ENCODE measurements around the gene DNAAF8. TPM values are rescaled to one million over a fixed set of nuclear protein-coding genes. Genes with fewer than 3 reads are reported as not detected.

DNAAF8 gene
- total RNA-seq, 4 donors from 2014 or later: 0.44 to 1.2 (median 0.91) TPM

DNA sequence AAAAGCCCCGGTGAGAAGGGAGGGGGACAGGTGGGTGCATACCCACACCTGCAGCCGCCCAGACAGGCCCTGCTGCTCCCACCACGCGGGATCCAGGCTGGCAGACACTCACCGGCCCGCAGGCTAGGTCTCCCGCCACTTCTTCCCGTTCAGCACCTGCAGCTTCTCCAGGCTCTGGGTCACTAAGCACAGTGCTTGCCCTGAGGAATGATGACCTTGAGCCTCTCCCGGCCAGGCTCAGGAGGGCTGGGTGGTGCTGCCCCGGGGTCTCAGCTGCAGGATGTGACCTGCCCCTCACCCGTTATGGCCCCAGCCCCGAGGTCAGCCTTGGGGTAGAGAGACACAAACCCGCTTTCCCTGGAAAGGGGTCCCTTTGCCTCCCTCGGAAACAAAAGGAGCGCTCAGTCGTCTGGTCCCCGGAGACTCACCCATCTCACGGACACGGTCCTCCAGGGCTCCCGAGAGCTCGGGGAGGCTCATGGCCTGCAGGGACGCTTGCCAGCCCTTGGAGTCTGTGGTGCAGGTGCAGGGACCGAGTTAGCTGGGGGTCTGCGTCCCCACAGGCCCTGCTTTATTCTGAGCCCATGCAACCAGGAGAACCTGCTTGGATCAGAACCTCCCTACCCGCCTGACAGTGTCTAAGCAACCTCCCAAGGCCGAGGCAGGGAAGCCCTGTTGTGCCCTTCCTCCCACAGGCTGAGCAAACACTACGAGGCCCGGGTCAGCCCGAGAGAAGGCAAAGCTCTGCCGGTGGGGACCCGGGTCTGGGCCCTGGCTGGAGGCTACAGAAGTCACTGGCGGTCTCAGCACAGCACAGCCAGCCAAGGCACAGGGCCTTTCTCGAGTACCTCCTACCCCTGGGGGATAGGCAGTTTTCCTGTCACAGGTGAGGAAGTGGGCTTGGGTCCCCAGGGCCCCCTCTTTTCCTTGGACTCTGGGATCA lies 37.2 kb upstream of the DNAAF8 start:
- no peak for ATAC-seq
- TF ChIP-seq POLR2A (IDR thresholded peaks at IDR 0.05): no peak
- TF ChIP-seq, protein P1, sequence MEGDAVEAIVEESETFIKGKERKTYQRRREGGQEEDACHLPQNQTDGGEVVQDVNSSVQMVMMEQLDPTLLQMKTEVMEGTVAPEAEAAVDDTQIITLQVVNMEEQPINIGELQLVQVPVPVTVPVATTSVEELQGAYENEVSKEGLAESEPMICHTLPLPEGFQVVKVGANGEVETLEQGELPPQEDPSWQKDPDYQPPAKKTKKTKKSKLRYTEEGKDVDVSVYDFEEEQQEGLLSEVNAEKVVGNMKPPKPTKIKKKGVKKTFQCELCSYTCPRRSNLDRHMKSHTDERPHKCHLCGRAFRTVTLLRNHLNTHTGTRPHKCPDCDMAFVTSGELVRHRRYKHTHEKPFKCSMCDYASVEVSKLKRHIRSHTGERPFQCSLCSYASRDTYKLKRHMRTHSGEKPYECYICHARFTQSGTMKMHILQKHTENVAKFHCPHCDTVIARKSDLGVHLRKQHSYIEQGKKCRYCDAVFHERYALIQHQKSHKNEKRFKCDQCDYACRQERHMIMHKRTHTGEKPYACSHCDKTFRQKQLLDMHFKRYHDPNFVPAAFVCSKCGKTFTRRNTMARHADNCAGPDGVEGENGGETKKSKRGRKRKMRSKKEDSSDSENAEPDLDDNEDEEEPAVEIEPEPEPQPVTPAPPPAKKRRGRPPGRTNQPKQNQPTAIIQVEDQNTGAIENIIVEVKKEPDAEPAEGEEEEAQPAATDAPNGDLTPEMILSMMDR (IDR thresholded peaks at IDR 0.05 in 4 of 5, conservative IDR thresholded peaks at IDR 0.05 in 1 of 5): no peak
- intact Hi-C loops (cut with DNase I; ENCODE audit: low total_unique reads): no loop called here
- Histone ChIP-seq H3K27ac (peak overlapping the region in 1 of 4 donors; percentile 51), H3K4me3 (no peak overlapping the region), H3K27me3 (no peaks in the 10 kb centered on the region), H3K36me3 (peaks cover 0 to 43% of the 10 kb centered on the region in 2 donors), H3K4me1 (peaks cover 15 to 19% of the 10 kb centered on the region in 2 donors), H3K9me3 (no peaks in the 10 kb centered on the region)
- DNase-seq: no peak
- in situ Hi-C loops (cut with MboI; ENCODE audit: low sequenced_read_pairs in 4 of 4): no loop called here

- peaks cover 0 to 43% of the 10 kb centered on the region in 2 donors for H3K36me3 ChIP-seq
- intact Hi-C loops (cut with DNase I; ENCODE audit: low total_unique reads) (no loop called here), in situ Hi-C loops (cut with MboI; ENCODE audit: low sequenced_read_pairs in 4 of 4) (no loop called here)
- H3K4me3 ChIP-seq: no peak overlapping the region
- no peaks in the 10 kb centered on the region for H3K9me3 ChIP-seq
- DNase-seq: no peak
- TF ChIP-seq, protein P1 (IDR thresholded peaks at IDR 0.05 in 4 of 5, conservative IDR thresholded peaks at IDR 0.05 in 1 of 5): no peak
- no peak for TF ChIP-seq POLR2A (IDR thresholded peaks at IDR 0.05)
- peaks cover 10 to 14% of the 10 kb centered on the region in 2 donors for H3K4me1 ChIP-seq
- no peak for ATAC-seq
- H3K27me3 ChIP-seq: no peaks in the 10 kb centered on the region
- H3K27ac ChIP-seq: no peak overlapping the region
Measured at GRCh38 chr16:4697848-4698291, 36.5 kb upstream of the DNAAF8 start.

- no peak for ATAC-seq
- H3K4me1 ChIP-seq: peaks cover 7 to 11% of the 10 kb centered on the region in 2 donors
- intact Hi-C loops (cut with DNase I; ENCODE audit: low total_unique reads) (no loop called here), in situ Hi-C loops (cut with MboI; ENCODE audit: low sequenced_read_pairs in 4 of 4) (no loop called here)
- peaks cover 0 to 43% of the 10 kb centered on the region in 2 donors for H3K36me3 ChIP-seq
- no peak overlapping the region for H3K4me3 ChIP-seq
- H3K27ac ChIP-seq: no peak overlapping the region
- no peaks in the 10 kb centered on the region for H3K27me3 ChIP-seq
- no peaks in the 10 kb centered on the region for H3K9me3 ChIP-seq
- no peak for DNase-seq
- no peak for TF ChIP-seq POLR2A (IDR thresholded peaks at IDR 0.05)
- TF ChIP-seq, protein P1 (IDR thresholded peaks at IDR 0.05 in 4 of 5, conservative IDR thresholded peaks at IDR 0.05 in 1 of 5): no peak
Measured at GRCh38 chr16:4698321-4699045, 35.9 kb upstream of the DNAAF8 start.

- peaks cover 0 to 49% of the 10 kb centered on the region in 2 donors for H3K36me3 ChIP-seq
- DNase-seq (no peak), ATAC-seq (no peak)
- H3K9me3 ChIP-seq: no peaks in the 10 kb centered on the region
- no peaks in the 10 kb centered on the region for H3K27me3 ChIP-seq
- TF ChIP-seq, protein P1 (IDR thresholded peaks at IDR 0.05 in 4 of 5, conservative IDR thresholded peaks at IDR 0.05 in 1 of 5): no peak
- no peak for TF ChIP-seq POLR2A (IDR thresholded peaks at IDR 0.05)
- intact Hi-C loops (cut with DNase I; ENCODE audit: low total_unique reads) (no loop called here), in situ Hi-C loops (cut with MboI; ENCODE audit: low sequenced_read_pairs in 4 of 4) (no loop called here)
- H3K27ac ChIP-seq: no peak overlapping the region
- no peak overlapping the region for H3K4me3 ChIP-seq
- peaks cover 7 to 8% of the 10 kb centered on the region in 2 donors for H3K4me1 ChIP-seq
Measured at GRCh38 chr16:4699046-4699556, 35.2 kb upstream of the DNAAF8 start.

Data from gastrocnemius medialis (tissue), 4 donors.